H1 (cell line): Measurements from ENCODE around the gene CAPN2. TPM values are rescaled to one million over a fixed set of nuclear protein-coding genes. Genes with fewer than 3 reads are reported as not detected.

ENCODE experiments used
- BCL11A ChIP-seq, 2 experiments: IDR thresholded peaks; one replicate each; pipeline ENCODE4 v1.6.1; 2011; ENCODE audit warnings: low read depth in 2 of 2, low read length in 2 of 2, mild to moderate bottlenecking in 2 of 2
- FOSL1 ChIP-seq: IDR thresholded peaks from 2 replicates; pipeline ENCODE4 v1.6.1; 2011; ENCODE audit warnings: mild to moderate bottlenecking, low read depth, low read length, moderate library complexity; ENCODE audit not compliant: insufficient read depth
- KDM1A ChIP-seq: fragments of 200-600, 300-600 bp; sonication (generic); IDR thresholded peaks from 2 replicates; pipeline ENCODE4 v1.7.1; 2016; ENCODE audit warnings: mild to moderate bottlenecking, low read length, borderline replicate concordance
- KDM5A ChIP-seq: fragments of 200-600 bp; IDR thresholded peaks from 2 replicates; pipeline ENCODE4 v1.7.1; 2012; ENCODE audit warnings: mild to moderate bottlenecking, low read length, inconsistent platforms, mixed read lengths
- SIRT6 ChIP-seq: IDR thresholded peaks from one replicate; pipeline ENCODE4 v1.7.1; 2012; ENCODE audit warnings: low read length, inconsistent platforms
- TAF7 ChIP-seq: optimal IDR thresholded peaks from 2 replicates; pipeline ENCODE3; 2011; ENCODE audit warnings: low read depth, mild to moderate bottlenecking, inconsistent platforms, low read length, moderate library complexity, borderline replicate concordance
- TEAD4 ChIP-seq: IDR thresholded peaks from 2 replicates; pipeline ENCODE4 v1.6.1; 2012; ENCODE audit warnings: low read depth, low read length, inconsistent platforms, mixed read lengths
- YY1 ChIP-seq: IDR thresholded peaks from 2 replicates; pipeline ENCODE4 v1.6.1; 2011; ENCODE audit warnings: low read depth, mild to moderate bottlenecking, low read length
- polyA plus RNA-seq, 7 experiments: library from polyadenylated mRNA; depleted of rRNA in 3 of 7; stranded (reverse) in 5 of 7; unstranded in 2 of 7; fragments of >200 nt in 5 of 7; fragments of 200-250 nt in 2 of 7; gene quantifications; 1 replicate in 5 of 7; 2 replicates in 1 of 7; 4 replicates in 1 of 7; pipeline versions ENCODE4 v1.2.1 to v1.2.3, GENCODE V29; 2011 to 2013; ENCODE audit warnings: missing spikeins in 2 of 7, mixed read lengths in 2 of 7
- total RNA-seq: library from RNA; stranded (reverse); fragmentation: NEBNext Ultra II Directional; extraction: Animal tissue kit (Norgen Biotek cat#: 25700); gene quantifications from 2 replicates; pipeline ENCODE4 v1.2.1, GENCODE V29; 2021
- TF ChIP-seq, protein P1 (sequence below): fragments of 300-600 bp; sonication (generic); IDR thresholded peaks from 2 replicates; pipeline ENCODE4 v1.7.1; 2012; ENCODE audit warnings: low read length, moderate library complexity, mild to moderate bottlenecking, inconsistent platforms; ENCODE audit not compliant: insufficient replicate concordance
- TF ChIP-seq, protein P2 (sequence below): IDR thresholded peaks from 2 replicates; pipeline ENCODE4 v1.6.1; 2012; ENCODE audit warnings: inconsistent platforms

CAPN2 gene
- total and polyA plus RNA-seq, 2 of the 8 experiments (the other 6 are each of a cell fraction or from before 2014, with no cell fraction given): 9.2 to 10.3 TPM

DNA sequence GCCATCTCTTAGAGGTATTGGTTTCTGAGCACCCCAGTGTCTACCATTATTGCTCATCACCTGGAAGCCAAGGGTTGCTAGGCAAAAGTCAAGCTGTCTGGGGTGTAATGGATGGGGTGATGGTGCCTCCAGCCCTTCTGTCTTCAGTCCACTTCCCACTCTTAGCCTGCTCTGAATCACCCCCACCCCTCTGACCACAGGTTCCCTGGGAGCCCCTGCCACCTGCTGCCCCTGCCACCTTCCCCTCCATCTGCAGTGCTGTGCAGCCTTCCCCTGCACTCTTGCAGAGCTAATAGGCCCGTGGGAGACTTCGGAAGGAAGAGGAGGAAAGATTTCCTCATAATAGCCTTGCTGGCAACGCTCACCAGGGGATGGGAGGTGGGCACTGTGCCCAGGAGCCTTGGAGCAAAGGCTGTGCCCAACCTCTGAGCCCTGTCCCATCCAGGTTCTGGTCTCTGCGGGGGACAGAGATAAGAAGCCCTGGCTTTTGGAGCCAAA, 35.5 kb downstream of the CAPN2 start (continued):
- TF ChIP-seq, protein P1, sequence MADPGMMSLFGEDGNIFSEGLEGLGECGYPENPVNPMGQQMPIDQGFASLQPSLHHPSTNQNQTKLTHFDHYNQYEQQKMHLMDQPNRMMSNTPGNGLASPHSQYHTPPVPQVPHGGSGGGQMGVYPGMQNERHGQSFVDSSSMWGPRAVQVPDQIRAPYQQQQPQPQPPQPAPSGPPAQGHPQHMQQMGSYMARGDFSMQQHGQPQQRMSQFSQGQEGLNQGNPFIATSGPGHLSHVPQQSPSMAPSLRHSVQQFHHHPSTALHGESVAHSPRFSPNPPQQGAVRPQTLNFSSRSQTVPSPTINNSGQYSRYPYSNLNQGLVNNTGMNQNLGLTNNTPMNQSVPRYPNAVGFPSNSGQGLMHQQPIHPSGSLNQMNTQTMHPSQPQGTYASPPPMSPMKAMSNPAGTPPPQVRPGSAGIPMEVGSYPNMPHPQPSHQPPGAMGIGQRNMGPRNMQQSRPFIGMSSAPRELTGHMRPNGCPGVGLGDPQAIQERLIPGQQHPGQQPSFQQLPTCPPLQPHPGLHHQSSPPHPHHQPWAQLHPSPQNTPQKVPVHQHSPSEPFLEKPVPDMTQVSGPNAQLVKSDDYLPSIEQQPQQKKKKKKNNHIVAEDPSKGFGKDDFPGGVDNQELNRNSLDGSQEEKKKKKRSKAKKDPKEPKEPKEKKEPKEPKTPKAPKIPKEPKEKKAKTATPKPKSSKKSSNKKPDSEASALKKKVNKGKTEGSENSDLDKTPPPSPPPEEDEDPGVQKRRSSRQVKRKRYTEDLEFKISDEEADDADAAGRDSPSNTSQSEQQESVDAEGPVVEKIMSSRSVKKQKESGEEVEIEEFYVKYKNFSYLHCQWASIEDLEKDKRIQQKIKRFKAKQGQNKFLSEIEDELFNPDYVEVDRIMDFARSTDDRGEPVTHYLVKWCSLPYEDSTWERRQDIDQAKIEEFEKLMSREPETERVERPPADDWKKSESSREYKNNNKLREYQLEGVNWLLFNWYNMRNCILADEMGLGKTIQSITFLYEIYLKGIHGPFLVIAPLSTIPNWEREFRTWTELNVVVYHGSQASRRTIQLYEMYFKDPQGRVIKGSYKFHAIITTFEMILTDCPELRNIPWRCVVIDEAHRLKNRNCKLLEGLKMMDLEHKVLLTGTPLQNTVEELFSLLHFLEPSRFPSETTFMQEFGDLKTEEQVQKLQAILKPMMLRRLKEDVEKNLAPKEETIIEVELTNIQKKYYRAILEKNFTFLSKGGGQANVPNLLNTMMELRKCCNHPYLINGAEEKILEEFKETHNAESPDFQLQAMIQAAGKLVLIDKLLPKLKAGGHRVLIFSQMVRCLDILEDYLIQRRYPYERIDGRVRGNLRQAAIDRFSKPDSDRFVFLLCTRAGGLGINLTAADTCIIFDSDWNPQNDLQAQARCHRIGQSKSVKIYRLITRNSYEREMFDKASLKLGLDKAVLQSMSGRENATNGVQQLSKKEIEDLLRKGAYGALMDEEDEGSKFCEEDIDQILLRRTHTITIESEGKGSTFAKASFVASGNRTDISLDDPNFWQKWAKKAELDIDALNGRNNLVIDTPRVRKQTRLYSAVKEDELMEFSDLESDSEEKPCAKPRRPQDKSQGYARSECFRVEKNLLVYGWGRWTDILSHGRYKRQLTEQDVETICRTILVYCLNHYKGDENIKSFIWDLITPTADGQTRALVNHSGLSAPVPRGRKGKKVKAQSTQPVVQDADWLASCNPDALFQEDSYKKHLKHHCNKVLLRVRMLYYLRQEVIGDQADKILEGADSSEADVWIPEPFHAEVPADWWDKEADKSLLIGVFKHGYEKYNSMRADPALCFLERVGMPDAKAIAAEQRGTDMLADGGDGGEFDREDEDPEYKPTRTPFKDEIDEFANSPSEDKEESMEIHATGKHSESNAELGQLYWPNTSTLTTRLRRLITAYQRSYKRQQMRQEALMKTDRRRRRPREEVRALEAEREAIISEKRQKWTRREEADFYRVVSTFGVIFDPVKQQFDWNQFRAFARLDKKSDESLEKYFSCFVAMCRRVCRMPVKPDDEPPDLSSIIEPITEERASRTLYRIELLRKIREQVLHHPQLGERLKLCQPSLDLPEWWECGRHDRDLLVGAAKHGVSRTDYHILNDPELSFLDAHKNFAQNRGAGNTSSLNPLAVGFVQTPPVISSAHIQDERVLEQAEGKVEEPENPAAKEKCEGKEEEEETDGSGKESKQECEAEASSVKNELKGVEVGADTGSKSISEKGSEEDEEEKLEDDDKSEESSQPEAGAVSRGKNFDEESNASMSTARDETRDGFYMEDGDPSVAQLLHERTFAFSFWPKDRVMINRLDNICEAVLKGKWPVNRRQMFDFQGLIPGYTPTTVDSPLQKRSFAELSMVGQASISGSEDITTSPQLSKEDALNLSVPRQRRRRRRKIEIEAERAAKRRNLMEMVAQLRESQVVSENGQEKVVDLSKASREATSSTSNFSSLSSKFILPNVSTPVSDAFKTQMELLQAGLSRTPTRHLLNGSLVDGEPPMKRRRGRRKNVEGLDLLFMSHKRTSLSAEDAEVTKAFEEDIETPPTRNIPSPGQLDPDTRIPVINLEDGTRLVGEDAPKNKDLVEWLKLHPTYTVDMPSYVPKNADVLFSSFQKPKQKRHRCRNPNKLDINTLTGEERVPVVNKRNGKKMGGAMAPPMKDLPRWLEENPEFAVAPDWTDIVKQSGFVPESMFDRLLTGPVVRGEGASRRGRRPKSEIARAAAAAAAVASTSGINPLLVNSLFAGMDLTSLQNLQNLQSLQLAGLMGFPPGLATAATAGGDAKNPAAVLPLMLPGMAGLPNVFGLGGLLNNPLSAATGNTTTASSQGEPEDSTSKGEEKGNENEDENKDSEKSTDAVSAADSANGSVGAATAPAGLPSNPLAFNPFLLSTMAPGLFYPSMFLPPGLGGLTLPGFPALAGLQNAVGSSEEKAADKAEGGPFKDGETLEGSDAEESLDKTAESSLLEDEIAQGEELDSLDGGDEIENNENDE: no peak
- no peak for TF ChIP-seq TEAD4
- no peak for TF ChIP-seq BCL11A (IDR thresholded peaks at IDR 0.05; ENCODE audit: low read depth in 2 of 2, low read length in 2 of 2)
- TF ChIP-seq, protein P2, sequence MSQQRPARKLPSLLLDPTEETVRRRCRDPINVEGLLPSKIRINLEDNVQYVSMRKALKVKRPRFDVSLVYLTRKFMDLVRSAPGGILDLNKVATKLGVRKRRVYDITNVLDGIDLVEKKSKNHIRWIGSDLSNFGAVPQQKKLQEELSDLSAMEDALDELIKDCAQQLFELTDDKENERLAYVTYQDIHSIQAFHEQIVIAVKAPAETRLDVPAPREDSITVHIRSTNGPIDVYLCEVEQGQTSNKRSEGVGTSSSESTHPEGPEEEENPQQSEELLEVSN: no peak
- no peak for TF ChIP-seq FOSL1
- no peak for TF ChIP-seq YY1
- no peak for TF ChIP-seq KDM1A
- TF ChIP-seq KDM5A: no peak
- no peak for TF ChIP-seq SIRT6
- TF ChIP-seq TAF7: no peak
